SK-N-SH (cell line): ENCODE measurements around the gene LPIN2. TPM values are rescaled to one million over a fixed set of nuclear protein-coding genes. Genes with fewer than 3 reads are reported as not detected.

Source experiments
- CTCF ChIA-PET: fragments of 300-600, 350-600 bp; formaldehyde crosslinking; extraction: SDS; loops from one replicate; lab custom pipeline; 2021; lab: Yijun Ruan, JAX
- POLR2A ChIA-PET: fragments of 350-600 bp; sonication (Branson Sonifier 250); formaldehyde crosslinking; extraction: SDS; loops from one replicate; lab custom pipeline; 2020; ENCODE audit warnings: antibody characterized with exemption, inconsistent platforms; lab: Yijun Ruan, JAX
- DNase-seq: peaks from one replicate; pipeline ENCODE4 v3.0.0; 2012
- H2AFZ ChIP-seq: fragments of 200-600 bp; sonication (generic); 2 replicates; pipeline ENCODE4 v1.8.1; 2016; ENCODE audit warnings: antibody characterized with exemption, mild to moderate bottlenecking, low read depth
- H3F3A ChIP-seq: fragments of 200-600 bp; sonication (generic); replicated peaks from 2 replicates; pipeline ENCODE3; 2016; ENCODE audit warnings: antibody characterized with exemption, mild to moderate bottlenecking; ENCODE audit not compliant: insufficient read depth
- H3K27ac ChIP-seq, 2 experiments: fragments of 200-500 bp in 1 of 2; fragments of 200-600 bp in 1 of 2; sonication (Bioruptor generic) in 1 of 2; sonication (generic), shearing (Covaris generic) in 1 of 2; 2 replicates each; pipeline versions ENCODE4 v1.5.1 to v1.6.1; 2014 to 2016; ENCODE audit warnings: low read depth in 2 of 2, inconsistent platforms in 1 of 2, low read length in 1 of 2, mild to moderate bottlenecking in 1 of 2, mixed read lengths in 1 of 2
- H3K27me3 ChIP-seq: fragments of 200-600 bp; sonication (generic), shearing (Covaris generic); 2 replicates; pipeline ENCODE4 v1.6.1; 2016; ENCODE audit warnings: mixed run types; ENCODE audit not compliant: insufficient read depth
- H3K36me3 ChIP-seq, 2 experiments: fragments of 200-500 bp in 1 of 2; fragments of 200-600 bp in 1 of 2; sonication (Bioruptor generic) in 1 of 2; sonication (generic) in 1 of 2; replicated peaks in 1 of 2; 2 replicates each; pipeline versions ENCODE3 to v1.5.1; 2014 to 2016; ENCODE audit warnings: low read length in 1 of 2, mild to moderate bottlenecking in 1 of 2; ENCODE audit not compliant: insufficient read depth in 2 of 2, control insufficient read depth in 1 of 2
- H3K4me1 ChIP-seq, 2 experiments: fragments of 200-500 bp in 1 of 2; fragments of 200-600 bp in 1 of 2; sonication (Bioruptor generic) in 1 of 2; sonication (generic), shearing (Covaris generic) in 1 of 2; 2 replicates each; pipeline versions ENCODE4 v1.5.1 to v1.6.1; 2014 to 2016; ENCODE audit warnings: low read depth in 1 of 2, low read length in 1 of 2, mixed run types in 1 of 2; ENCODE audit not compliant: insufficient read depth in 2 of 2, control insufficient read depth in 1 of 2
- H3K4me2 ChIP-seq: fragments of 200-600 bp; sonication (generic), shearing (Covaris generic); 2 replicates; pipeline ENCODE4 v1.6.1; 2017; ENCODE audit warnings: mixed run types
- H3K4me3 ChIP-seq, 2 experiments: fragments of 200-500 bp in 1 of 2; fragments of 200-600 bp in 1 of 2; sonication (Bioruptor generic) in 1 of 2; sonication (generic), shearing (Covaris generic) in 1 of 2; 2 replicates each; pipeline versions ENCODE4 v1.5.1 to v1.8.1; 2014 to 2016; ENCODE audit warnings: low read depth in 2 of 2, inconsistent platforms in 1 of 2, low read length in 1 of 2, mild to moderate bottlenecking in 1 of 2, mixed read lengths in 1 of 2, moderate library complexity in 1 of 2
- H3K79me2 ChIP-seq: fragments of 200-600 bp; sonication (generic); 2 replicates; pipeline ENCODE4 v1.8.1; 2017; ENCODE audit warnings: mild to moderate bottlenecking; ENCODE audit not compliant: insufficient read depth
- H3K9ac ChIP-seq: fragments of 200-600 bp; sonication (generic); 2 replicates; pipeline ENCODE4 v1.6.1; 2017; ENCODE audit warnings: mixed run types
- H3K9me2 ChIP-seq: fragments of 200-600 bp; sonication (generic); 2 replicates; pipeline ENCODE4 v1.6.1; 2017; ENCODE audit warnings: mixed run types
- H3K9me3 ChIP-seq: fragments of 200-600 bp; sonication (generic); 2 replicates; pipeline ENCODE4 v1.6.1; 2017; ENCODE audit warnings: mixed run types, mild to moderate bottlenecking, moderate library complexity
- H4K20me1 ChIP-seq: fragments of 200-600 bp; sonication (generic); 2 replicates; pipeline ENCODE4 v1.6.1; 2017; ENCODE audit warnings: mild to moderate bottlenecking, mixed run types; ENCODE audit not compliant: insufficient read depth
- CHD2 ChIP-seq: fragments of 150-350 bp; IDR thresholded peaks from 2 replicates; pipeline ENCODE4 v1.6.1; 2018; ENCODE audit warnings: low read length; ENCODE audit not compliant: partially characterized antibody
- ELF1 ChIP-seq: IDR thresholded peaks from 2 replicates; pipeline ENCODE4 v1.4.0; 2012
- EP300 ChIP-seq, 2 experiments: IDR thresholded peaks; 2 replicates each; pipeline versions ENCODE4 v1.4.0 to v1.6.1; 2012; ENCODE audit warnings: borderline replicate concordance in 1 of 2, low read depth in 1 of 2, low read length in 1 of 2
- EZH2phosphoT487 ChIP-seq: fragments of 200-600 bp; sonication (generic); IDR thresholded peaks from 2 replicates; pipeline ENCODE4 v1.6.1; 2017; ENCODE audit warnings: low read depth, mixed run types, mild to moderate bottlenecking, antibody characterized with exemption, moderate library complexity, borderline replicate concordance
- JUND ChIP-seq: IDR thresholded peaks from 2 replicates; pipeline ENCODE4 v1.4.0; 2012
- MEF2A ChIP-seq: IDR thresholded peaks from 2 replicates; pipeline ENCODE4 v1.4.0; 2012; ENCODE audit warnings: low read depth, borderline replicate concordance
- NFIC ChIP-seq: IDR thresholded peaks from 2 replicates; pipeline ENCODE4 v1.4.0; 2012; ENCODE audit warnings: borderline replicate concordance
- RFX5 ChIP-seq: IDR thresholded peaks from 2 replicates; pipeline ENCODE4 v1.6.1; 2012; ENCODE audit warnings: mild to moderate bottlenecking, improper control_type of control experiment, low read length
- SIN3A ChIP-seq: IDR thresholded peaks from 2 replicates; pipeline ENCODE4 v1.6.1; 2012; ENCODE audit warnings: low read depth, mild to moderate bottlenecking, low read length, moderate library complexity, borderline replicate concordance
- SMC3 ChIP-seq: IDR thresholded peaks from 2 replicates; pipeline ENCODE4 v1.6.1; 2012; ENCODE audit warnings: low read depth, low read length, improper control_type of control experiment
- TCF12 ChIP-seq: IDR thresholded peaks from 2 replicates; pipeline ENCODE4 v1.4.0; 2012
- YY1 ChIP-seq: IDR thresholded peaks from 2 replicates; pipeline ENCODE4 v1.4.0; 2012; ENCODE audit warnings: low read depth, mild to moderate bottlenecking
- WGBS: methylation state at CpG from one replicate; pipeline ENCODE4 v1.1.6; 2017; ENCODE audit warnings: low lambda C conversion rate; 5-methylcytosine and 5-hydroxymethylcytosine counted together
- polyA plus RNA-seq, 3 experiments: library from polyadenylated mRNA; depleted of rRNA; stranded (reverse); fragments of >200 nt; gene quantifications; 2 replicates each; pipeline ENCODE4 v1.2.3, GENCODE V29; 2012
- TF ChIP-seq, protein P1 (sequence below): IDR thresholded peaks from 2 replicates; pipeline ENCODE4 v1.4.0; 2012; ENCODE audit warnings: low read depth, borderline replicate concordance
- TF ChIP-seq, protein P2 (sequence below): IDR thresholded peaks from 2 replicates; pipeline ENCODE4 v1.6.1; 2012; ENCODE audit warnings: mild to moderate bottlenecking, low read depth, low read length, moderate library complexity
- TF ChIP-seq, protein P3 (sequence below): fragments of 200-600 bp; sonication (generic); IDR thresholded peaks from 2 replicates; pipeline ENCODE4 v1.6.1; 2017; ENCODE audit warnings: antibody characterized with exemption, mild to moderate bottlenecking, moderate library complexity
- TF ChIP-seq, protein P4 (sequence below): fragments of 150-350 bp; IDR thresholded peaks from 2 replicates; pipeline ENCODE4 v1.6.1; 2016; ENCODE audit warnings: mild to moderate bottlenecking, low read depth, low read length
- TF ChIP-seq, protein P5 (sequence below): fragments of 150-350 bp; IDR thresholded peaks from 2 replicates; pipeline ENCODE4 v1.6.1; 2017; ENCODE audit warnings: antibody characterized with exemption, low read length, low read depth, borderline replicate concordance

Gene LPIN2
- polyA plus RNA-seq, 1 of the 3 experiments (the other 2 are of a cell fraction), result 19.3 TPM

DNA sequence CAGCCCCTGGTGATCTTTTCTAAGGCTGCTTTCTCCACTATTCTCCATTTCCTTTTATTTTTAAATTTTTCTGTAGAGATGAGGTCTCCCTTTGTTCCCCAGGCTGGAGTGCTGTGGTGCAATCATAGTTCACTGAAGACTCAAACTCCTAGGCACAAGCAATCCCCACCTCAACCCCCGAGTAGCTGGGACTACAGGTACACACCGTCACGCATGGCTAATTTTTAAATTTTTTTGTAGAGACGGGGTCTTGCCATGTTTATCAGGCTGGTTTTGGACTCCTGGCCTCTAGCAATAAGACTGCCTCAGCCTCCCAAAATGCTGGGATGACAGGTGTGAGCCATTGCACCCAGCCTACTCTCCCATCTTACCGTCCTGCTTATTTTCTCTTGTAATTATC is 22.7 kb upstream of the LPIN2 start:
- H3K4me2 ChIP-seq, result no peak overlapping the region
- no peaks in the 10 kb centered on the region for H3K9me3 ChIP-seq
- CTCF ChIA-PET, result interaction anchor here (3.7 kb wide), 1 partner anchor 27 kb away, joined by 13 read pairs; no protein-coding TSS in a partner anchor
- H3K4me3 ChIP-seq, result no peak overlapping the region
- TF ChIP-seq TCF12 (no peak), MEF2A (no peak), JUND (no peak), CHD2 (no peak), EZH2phosphoT487 (no peak), EP300 (IDR thresholded peaks at IDR 0.05; ENCODE audit: borderline replicate concordance in 1 of 2, low read depth in 1 of 2, low read length in 1 of 2) (no peak), SMC3 (no peak), ELF1 (no peak), YY1 (no peak), RFX5 (no peak), NFIC (no peak), SIN3A (no peak)
- TF ChIP-seq, protein P1, sequence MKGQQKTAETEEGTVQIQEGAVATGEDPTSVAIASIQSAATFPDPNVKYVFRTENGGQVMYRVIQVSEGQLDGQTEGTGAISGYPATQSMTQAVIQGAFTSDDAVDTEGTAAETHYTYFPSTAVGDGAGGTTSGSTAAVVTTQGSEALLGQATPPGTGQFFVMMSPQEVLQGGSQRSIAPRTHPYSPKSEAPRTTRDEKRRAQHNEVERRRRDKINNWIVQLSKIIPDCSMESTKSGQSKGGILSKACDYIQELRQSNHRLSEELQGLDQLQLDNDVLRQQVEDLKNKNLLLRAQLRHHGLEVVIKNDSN, result no peak
- TF ChIP-seq, protein P2, sequence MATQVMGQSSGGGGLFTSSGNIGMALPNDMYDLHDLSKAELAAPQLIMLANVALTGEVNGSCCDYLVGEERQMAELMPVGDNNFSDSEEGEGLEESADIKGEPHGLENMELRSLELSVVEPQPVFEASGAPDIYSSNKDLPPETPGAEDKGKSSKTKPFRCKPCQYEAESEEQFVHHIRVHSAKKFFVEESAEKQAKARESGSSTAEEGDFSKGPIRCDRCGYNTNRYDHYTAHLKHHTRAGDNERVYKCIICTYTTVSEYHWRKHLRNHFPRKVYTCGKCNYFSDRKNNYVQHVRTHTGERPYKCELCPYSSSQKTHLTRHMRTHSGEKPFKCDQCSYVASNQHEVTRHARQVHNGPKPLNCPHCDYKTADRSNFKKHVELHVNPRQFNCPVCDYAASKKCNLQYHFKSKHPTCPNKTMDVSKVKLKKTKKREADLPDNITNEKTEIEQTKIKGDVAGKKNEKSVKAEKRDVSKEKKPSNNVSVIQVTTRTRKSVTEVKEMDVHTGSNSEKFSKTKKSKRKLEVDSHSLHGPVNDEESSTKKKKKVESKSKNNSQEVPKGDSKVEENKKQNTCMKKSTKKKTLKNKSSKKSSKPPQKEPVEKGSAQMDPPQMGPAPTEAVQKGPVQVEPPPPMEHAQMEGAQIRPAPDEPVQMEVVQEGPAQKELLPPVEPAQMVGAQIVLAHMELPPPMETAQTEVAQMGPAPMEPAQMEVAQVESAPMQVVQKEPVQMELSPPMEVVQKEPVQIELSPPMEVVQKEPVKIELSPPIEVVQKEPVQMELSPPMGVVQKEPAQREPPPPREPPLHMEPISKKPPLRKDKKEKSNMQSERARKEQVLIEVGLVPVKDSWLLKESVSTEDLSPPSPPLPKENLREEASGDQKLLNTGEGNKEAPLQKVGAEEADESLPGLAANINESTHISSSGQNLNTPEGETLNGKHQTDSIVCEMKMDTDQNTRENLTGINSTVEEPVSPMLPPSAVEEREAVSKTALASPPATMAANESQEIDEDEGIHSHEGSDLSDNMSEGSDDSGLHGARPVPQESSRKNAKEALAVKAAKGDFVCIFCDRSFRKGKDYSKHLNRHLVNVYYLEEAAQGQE, result no peak
- TF ChIP-seq, protein P3, sequence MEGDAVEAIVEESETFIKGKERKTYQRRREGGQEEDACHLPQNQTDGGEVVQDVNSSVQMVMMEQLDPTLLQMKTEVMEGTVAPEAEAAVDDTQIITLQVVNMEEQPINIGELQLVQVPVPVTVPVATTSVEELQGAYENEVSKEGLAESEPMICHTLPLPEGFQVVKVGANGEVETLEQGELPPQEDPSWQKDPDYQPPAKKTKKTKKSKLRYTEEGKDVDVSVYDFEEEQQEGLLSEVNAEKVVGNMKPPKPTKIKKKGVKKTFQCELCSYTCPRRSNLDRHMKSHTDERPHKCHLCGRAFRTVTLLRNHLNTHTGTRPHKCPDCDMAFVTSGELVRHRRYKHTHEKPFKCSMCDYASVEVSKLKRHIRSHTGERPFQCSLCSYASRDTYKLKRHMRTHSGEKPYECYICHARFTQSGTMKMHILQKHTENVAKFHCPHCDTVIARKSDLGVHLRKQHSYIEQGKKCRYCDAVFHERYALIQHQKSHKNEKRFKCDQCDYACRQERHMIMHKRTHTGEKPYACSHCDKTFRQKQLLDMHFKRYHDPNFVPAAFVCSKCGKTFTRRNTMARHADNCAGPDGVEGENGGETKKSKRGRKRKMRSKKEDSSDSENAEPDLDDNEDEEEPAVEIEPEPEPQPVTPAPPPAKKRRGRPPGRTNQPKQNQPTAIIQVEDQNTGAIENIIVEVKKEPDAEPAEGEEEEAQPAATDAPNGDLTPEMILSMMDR, result no peak
- TF ChIP-seq, protein P4, sequence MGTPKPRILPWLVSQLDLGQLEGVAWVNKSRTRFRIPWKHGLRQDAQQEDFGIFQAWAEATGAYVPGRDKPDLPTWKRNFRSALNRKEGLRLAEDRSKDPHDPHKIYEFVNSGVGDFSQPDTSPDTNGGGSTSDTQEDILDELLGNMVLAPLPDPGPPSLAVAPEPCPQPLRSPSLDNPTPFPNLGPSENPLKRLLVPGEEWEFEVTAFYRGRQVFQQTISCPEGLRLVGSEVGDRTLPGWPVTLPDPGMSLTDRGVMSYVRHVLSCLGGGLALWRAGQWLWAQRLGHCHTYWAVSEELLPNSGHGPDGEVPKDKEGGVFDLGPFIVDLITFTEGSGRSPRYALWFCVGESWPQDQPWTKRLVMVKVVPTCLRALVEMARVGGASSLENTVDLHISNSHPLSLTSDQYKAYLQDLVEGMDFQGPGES, result no peak
- TF ChIP-seq, protein P5, sequence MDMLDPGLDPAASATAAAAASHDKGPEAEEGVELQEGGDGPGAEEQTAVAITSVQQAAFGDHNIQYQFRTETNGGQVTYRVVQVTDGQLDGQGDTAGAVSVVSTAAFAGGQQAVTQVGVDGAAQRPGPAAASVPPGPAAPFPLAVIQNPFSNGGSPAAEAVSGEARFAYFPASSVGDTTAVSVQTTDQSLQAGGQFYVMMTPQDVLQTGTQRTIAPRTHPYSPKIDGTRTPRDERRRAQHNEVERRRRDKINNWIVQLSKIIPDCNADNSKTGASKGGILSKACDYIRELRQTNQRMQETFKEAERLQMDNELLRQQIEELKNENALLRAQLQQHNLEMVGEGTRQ, result no peak
- WGBS, result 85% methylated on average over 5 of the region's 5 CpGs
- no peak overlapping the region for H2AFZ ChIP-seq
- POLR2A ChIA-PET, result no interaction called here
- no peaks in the 10 kb centered on the region for H3K36me3 ChIP-seq
- H3K27ac ChIP-seq, result no peak overlapping the region
- no peaks in the 10 kb centered on the region for H3K9me2 ChIP-seq
- DNase-seq, result no peak
- no peaks in the 10 kb centered on the region for H3K4me1 ChIP-seq
- no peak overlapping the region for H3K9ac ChIP-seq
- no peaks in the 10 kb centered on the region for H3K27me3 ChIP-seq
- no peaks in the 10 kb centered on the region for H3F3A ChIP-seq
- no peaks in the 10 kb centered on the region for H4K20me1 ChIP-seq
- H3K79me2 ChIP-seq, result no peaks in the 10 kb centered on the region
